HG03439 (cell line): Measurements from ENCODE around the gene NUBPL.
"Not testable (repeated sequence)": the region's sequence is repeated elsewhere in the genome, so short reads cannot be mapped to it uniquely, and the experiment has no call there.

Experiments used
- ATAC-seq: cut with Tn5 transposase; IDR thresholded peaks from one replicate; pipeline ENCODE4 v1.9.1; 2021; ENCODE audit warnings: mild to moderate bottlenecking, moderate library complexity; ENCODE audit not compliant: unreplicated experiment

NUBPL gene

GRCh38 chr14:31802838-31803237, 241.6 kb downstream of the NUBPL start:
- no peak for ATAC-seq

GRCh38 chr14:31806249-31806648, 245.0 kb downstream of the NUBPL start:
- ATAC-seq: no peak

- ATAC-seq: not testable (repeated sequence)
These were observed 250.8 kb downstream of the NUBPL start for GRCh38 chr14:31811693-31812628.

DNA sequence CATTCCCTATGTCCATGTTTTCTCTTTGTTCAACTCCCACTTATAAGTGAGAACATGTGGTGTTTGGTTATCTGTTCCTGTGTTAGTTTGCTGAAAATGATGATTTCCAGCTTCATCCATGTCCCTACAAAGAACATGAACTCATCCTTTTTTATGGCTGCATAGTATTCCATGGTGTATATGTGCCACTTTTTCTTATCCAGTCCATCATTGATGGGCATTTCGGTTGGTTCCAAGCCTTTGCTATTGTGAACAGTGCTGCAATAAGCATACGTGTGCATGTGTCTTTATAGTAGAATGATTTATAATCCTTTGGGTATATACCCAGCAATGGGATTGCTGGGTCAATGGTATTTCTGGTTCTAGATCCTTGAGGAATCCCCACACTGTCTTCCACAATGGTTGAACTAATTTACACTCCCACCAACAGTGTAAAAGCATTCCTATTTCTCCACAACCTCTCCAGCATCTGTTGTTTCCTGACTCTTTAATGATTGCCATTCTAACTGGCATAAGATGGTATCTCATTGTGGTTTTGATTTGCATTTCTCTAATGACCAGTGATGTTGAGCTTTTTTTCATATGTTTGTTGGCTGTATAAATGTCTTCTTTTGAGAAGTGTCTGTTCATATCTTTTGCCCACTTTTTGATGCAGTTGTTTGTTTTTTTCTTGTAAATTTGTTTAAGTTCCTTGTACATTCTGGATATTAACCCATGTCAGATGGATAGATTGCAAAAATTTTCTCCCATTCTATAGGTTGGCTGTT, 252.7 kb downstream of the NUBPL start:
- ATAC-seq: not testable (repeated sequence)

GRCh38 chr14:31819281-31819680, 258.1 kb downstream of the NUBPL start:
- ATAC-seq: no peak

GRCh38 chr14:31825459-31825858, 264.3 kb downstream of the NUBPL start:
- no peak for ATAC-seq

DNA sequence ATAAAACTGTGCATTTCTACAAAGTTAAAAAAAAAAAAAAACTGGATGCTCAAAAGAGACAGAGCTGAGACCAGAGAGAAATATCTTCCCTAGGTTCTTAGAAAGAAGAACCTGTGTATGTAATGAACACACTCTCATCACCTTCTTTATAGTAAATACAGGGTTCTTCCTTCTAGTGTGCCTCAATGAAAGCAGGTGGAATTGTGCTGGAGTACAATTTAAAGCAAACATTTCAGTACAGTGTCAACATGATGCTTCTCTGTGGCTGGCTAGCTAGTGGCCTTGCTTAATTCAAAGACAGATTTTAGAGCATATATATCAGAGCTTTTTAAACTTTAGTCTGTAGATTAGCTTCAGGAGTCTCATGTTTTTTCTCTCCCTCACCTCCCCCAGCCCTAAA, 266.1 kb downstream of the NUBPL start:
- ATAC-seq: no peak

GRCh38 chr14:31828946-31829868, 268.0 kb downstream of the NUBPL start:
- ATAC-seq: no peak

DNA sequence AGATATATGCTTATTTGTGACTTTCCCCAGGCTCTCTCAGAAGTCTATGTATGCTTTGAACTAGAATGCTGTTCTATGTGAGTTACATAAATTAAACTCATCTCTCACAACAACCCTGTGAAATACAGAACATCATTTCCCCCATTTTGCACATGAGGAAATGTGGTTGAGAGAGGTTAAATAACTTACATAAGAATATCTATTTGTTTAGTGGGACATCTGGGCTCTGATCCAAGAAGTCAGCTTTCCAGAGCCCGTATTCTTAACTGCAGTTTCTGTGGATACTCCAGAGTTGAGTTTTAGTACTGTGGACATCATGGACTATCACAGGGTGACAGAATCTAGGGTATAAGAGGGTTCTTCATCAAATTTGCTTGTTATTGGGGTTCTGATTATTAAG, 273.4 kb downstream of the NUBPL start:
- ATAC-seq: no peak

- ATAC-seq: no peak
These were observed 273.8 kb downstream of the NUBPL start for GRCh38 chr14:31835049-31835448.

GRCh38 chr14:31837031-31837430, 275.8 kb downstream of the NUBPL start:
- no peak for ATAC-seq

DNA sequence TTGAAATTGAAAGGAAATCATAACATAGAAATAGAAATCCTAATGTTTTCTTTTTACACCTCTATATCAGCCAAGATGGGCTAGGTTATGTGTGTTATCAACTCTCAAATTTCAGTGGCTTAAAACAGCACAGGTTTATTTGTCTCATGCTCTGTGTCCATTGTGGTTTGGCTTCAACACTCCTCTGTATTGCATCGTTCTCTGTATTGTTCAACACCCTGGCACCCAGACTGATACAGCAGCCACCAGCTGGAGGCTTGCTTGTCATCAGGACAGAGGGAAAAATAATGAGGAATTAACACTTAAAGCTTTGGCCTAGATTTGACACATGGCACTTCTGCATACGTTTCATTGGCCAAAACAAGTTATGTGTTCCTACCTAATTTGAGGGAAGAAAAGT, 281.7 kb downstream of the NUBPL start:
- ATAC-seq: no peak

DNA sequence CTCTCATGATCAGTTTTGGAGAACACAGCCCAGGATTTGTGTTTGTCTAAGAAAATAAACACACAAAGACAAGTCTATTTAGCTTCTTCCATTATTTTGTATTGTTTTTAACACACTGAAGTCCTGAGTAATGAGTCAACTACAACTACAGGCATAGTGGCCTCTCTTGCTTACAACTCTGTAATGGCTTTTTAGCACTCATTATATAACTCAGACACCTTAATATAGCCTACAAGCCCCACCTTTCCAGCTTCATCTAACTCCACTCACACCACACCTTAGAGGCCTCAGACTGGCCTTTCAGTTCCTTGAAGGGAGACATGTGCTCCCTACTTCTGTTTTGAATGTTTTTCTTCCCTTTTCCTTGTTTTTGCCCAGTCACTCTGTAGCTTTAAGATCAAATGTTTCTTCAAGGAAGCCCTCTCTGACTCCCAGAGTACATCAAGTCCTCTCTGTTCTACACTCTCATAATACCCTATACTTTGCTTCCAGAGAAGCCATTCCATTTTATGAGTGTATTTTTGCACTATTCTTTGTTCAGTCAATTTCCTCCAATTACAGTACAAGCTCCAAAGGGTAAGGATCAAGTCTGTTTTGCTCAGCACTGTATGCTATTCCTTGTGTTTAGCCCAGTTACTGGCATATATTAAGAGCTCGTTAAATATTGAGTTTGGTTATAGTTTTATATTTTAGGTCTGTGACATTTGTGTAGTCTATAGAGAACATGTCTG, 282.3 kb downstream of the NUBPL start:
- no peak for ATAC-seq

- ATAC-seq: no peak
These were observed 293.4 kb downstream of the NUBPL start for GRCh38 chr14:31854508-31855075.

DNA sequence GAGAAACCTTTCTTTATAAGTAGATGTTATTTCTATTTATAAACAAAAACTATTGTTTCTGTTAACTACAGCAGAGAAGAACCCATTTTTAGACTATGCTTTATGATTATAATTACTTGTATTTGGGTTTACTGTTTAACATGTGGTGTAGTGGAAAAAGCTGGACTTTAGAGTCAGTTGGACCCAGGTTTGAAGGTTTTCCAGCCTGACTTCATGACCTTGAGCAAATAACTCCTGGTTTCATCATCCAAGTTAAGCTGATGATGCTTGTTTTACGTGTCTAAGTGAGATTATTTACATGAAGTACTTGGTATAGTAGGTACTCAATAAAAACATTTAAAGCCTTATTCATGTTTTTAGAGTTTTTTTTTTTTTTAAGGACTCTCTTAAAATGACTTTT, 294.1 kb downstream of the NUBPL start:
- ATAC-seq: no peak

- not testable (repeated sequence) for ATAC-seq
These were observed 294.8 kb downstream of the NUBPL start for GRCh38 chr14:31856003-31856402.

- ATAC-seq: no peak
These were observed 297.7 kb downstream of the NUBPL start for GRCh38 chr14:31858868-31859267.

GRCh38 chr14:31864937-31865855, 304.0 kb downstream of the NUBPL start:
- no peak for ATAC-seq

DNA sequence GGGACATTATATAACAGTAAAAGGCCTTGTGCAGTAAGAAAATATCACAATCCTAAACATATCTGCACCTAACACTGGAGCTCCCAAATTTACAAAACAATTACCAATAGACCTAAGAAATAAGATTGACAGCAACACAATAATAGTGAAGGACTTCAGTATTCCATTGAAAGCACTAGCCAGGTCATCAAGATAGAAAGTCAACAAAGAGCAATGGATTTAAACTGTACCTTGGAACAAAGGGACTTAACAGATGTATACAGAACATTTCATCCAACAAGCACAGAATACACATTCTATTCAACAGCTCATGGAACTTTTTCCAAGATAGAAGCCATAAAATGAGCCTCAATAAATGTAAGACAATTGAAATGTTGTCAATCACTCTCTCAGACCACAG, 306.4 kb downstream of the NUBPL start:
- no peak for ATAC-seq
